ENCODE measurements around the gene AMMECR1L.

DNA sequence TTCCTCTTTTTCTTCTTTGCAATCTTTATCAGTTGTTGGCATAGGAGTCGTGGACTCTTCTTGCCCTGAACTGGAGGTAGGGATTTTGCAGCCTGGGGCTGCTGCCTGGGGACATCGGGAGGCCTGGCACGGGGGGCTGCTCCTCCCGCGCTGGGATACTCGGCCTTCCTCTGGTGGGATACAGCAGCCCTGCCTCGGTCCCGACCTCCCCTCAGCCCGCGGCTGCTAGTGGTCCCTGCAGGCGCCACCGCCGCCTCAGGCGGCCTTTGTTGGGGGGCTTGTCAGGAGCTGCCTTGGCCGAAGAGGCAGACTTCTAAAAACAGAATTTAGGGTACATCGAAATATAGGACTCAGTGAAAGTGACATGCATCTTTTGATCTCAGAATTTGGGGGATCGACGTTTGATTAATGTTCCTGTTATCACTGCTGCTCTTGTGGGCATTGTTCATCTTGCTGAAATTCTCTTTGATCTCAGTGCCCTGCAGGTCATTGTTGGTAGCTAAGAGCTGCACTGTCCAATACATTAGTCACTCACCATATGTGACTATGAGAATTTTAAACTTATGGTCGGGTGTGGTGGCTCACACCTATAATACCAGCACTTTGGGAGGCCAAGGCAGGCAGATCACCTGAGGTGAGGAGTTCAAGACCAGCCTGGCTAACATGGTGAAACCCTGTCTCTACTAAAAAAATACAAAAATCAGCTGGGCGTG lies 44.1 kb downstream of the AMMECR1L start:
- no peak for TF ChIP-seq GATA2 (IDR thresholded peaks at IDR 0.05; ENCODE audit: low read depth, low read length)
- TF ChIP-seq GATA3 (IDR thresholded peaks at IDR 0.05; ENCODE audit: low read depth, low read length) = no peak

All from SH-SY5Y (cell line).